ENCODE measurements around the gene KRT32. TPM values are rescaled to one million over a fixed set of nuclear protein-coding genes. Genes with fewer than 3 reads are reported as not detected.

Gene KRT32
- total and polyA plus RNA-seq, 10 donors, result not detected

- Histone ChIP-seq H3K4me3 (no peak overlapping the region), H3K27ac (no peak overlapping the region), H3K27me3 (replicated peaks in 1 of 7) (no peaks in the 10 kb centered on the region), H3K36me3 (no peaks in the 10 kb centered on the region), H3K4me1 (peaks cover 0 to 5% (median 0%) of the 10 kb centered on the region in 6 donors), H3K9me3 (no peaks in the 10 kb centered on the region)
- intact Hi-C loops (cut with DNase I; ENCODE audit: low total_unique reads), result no loop called here
- no peak for DNase-seq
- TF ChIP-seq CTCF (IDR thresholded peaks at IDR 0.05 in 8 of 11, conservative IDR thresholded peaks at IDR 0.05 in 3 of 11) (no peak), POLR2A (IDR thresholded peaks at IDR 0.05) (no peak), POLR2AphosphoS5 (IDR thresholded peaks at IDR 0.05) (no peak)
- 55 to 64% (median 64%) methylated on average over 4 of the region's 4 CpGs for WGBS, 5 donors
Measured at GRCh38 chr17:41421617-41422016, 45.6 kb downstream of the KRT32 start.

GRCh38 chr17:41421116-41421515, 46.1 kb downstream of the KRT32 start:
- 76 to 85% (median 82%) methylated on average over 9 of the region's 9 CpGs for WGBS, 5 donors
- TF ChIP-seq POLR2A (IDR thresholded peaks at IDR 0.05) (no peak), POLR2AphosphoS5 (IDR thresholded peaks at IDR 0.05) (no peak), CTCF (IDR thresholded peaks at IDR 0.05 in 8 of 11, conservative IDR thresholded peaks at IDR 0.05 in 3 of 11) (no peak)
- intact Hi-C loops (cut with DNase I; ENCODE audit: low total_unique reads), result no loop called here
- Histone ChIP-seq H3K9me3 (no peaks in the 10 kb centered on the region), H3K36me3 (no peaks in the 10 kb centered on the region), H3K4me1 (peaks cover 0 to 5% (median 0%) of the 10 kb centered on the region in 6 donors), H3K27ac (no peak overlapping the region), H3K4me3 (no peak overlapping the region), H3K27me3 (replicated peaks in 1 of 7) (no peaks in the 10 kb centered on the region)
- DNase-seq, result no peak

DNA sequence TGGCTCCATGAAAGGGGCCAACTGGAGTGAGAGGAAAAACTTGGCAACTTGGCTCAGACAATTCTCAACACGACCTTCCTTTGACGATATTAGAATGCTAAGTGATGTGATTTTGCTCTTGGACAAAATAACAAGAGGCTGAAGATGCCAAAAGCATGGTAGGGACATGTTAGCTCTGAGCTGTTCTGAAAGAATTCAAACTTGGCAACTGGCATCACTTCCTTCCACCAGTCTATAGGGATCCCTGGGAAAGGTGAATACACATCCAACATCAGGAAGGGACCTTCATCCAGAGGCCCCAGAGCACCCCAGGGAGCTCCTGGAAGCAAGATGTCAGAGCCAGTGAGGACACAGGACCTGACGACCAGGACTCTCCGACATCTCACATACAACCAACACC, 47.1 kb downstream of the KRT32 start:
- TF ChIP-seq POLR2AphosphoS5 (IDR thresholded peaks at IDR 0.05), result no peak
- no peak for TF ChIP-seq POLR2A (IDR thresholded peaks at IDR 0.05)
- TF ChIP-seq CTCF (IDR thresholded peaks at IDR 0.05 in 8 of 11, conservative IDR thresholded peaks at IDR 0.05 in 3 of 11), result no peak
- Histone ChIP-seq H3K27ac (no peak overlapping the region), H3K9me3 (no peaks in the 10 kb centered on the region), H3K36me3 (no peaks in the 10 kb centered on the region), H3K4me3 (no peak overlapping the region), H3K27me3 (replicated peaks in 1 of 7) (no peaks in the 10 kb centered on the region), H3K4me1 (peaks cover 0 to 5% (median 0%) of the 10 kb centered on the region in 6 donors)
- DNase-seq, result no peak
- intact Hi-C loops (cut with DNase I; ENCODE audit: low total_unique reads), result no loop called here
- WGBS, 5 donors, result 67 to 88% (median 84%) methylated on average over 4 of the region's 4 CpGs

GRCh38 chr17:41419716-41420115, 47.5 kb downstream of the KRT32 start:
- 73 to 92% (median 84%) methylated on average over 4 of the region's 4 CpGs for WGBS, 5 donors
- Histone ChIP-seq H3K4me3 (no peak overlapping the region), H3K9me3 (no peaks in the 10 kb centered on the region), H3K27me3 (replicated peaks in 1 of 7) (no peaks in the 10 kb centered on the region), H3K4me1 (peaks cover 0 to 5% (median 0%) of the 10 kb centered on the region in 6 donors), H3K36me3 (no peaks in the 10 kb centered on the region), H3K27ac (no peak overlapping the region)
- no peak for DNase-seq
- TF ChIP-seq CTCF (IDR thresholded peaks at IDR 0.05 in 8 of 11, conservative IDR thresholded peaks at IDR 0.05 in 3 of 11) (no peak), POLR2AphosphoS5 (IDR thresholded peaks at IDR 0.05) (no peak), POLR2A (IDR thresholded peaks at IDR 0.05) (no peak)
- intact Hi-C loops (cut with DNase I; ENCODE audit: low total_unique reads), result no loop called here
